ENCODE data around the gene ACAP3.

ACAP3 gene

GRCh38 chr1:1244192-1244811 lies 63.4 kb downstream of the ACAP3 start:
- no peak for DNase-seq (ENCODE audit: low spot score)

- peak; percentile 41 for DNase-seq (ENCODE audit: low spot score)
Measured at GRCh38 chr1:1243807-1244191, 63.9 kb downstream of the ACAP3 start.

- no peak for DNase-seq (ENCODE audit: low spot score)
Measured at GRCh38 chr1:1243266-1243660, 64.5 kb downstream of the ACAP3 start.

GRCh38 chr1:1242461-1243265 lies 65.1 kb downstream of the ACAP3 start:
- no peak for DNase-seq (ENCODE audit: low spot score)
